ENCODE measurements around the gene MLANA.

GRCh38 chr9:5863092-5863746 is 27.5 kb upstream of the MLANA start:
- TF ChIP-seq CTCF (IDR thresholded peaks at IDR 0.05) (no peak), POLR2A (IDR thresholded peaks at IDR 0.05) (no peak)

All from heart left ventricle (tissue), 13 donors.